Measurements from ENCODE around the gene FNBP1. TPM values are rescaled to one million over a fixed set of nuclear protein-coding genes. Genes with fewer than 3 reads are reported as not detected.

Gene FNBP1
- total and polyA plus RNA-seq, 2 experiments from 2014 or later, result 19.5 to 21.0 TPM

- DNase-seq (ENCODE audit: low spot score), result no peak
- WGBS (ENCODE audit: low lambda C conversion rate, missing lambda C conversion rate), result 72% methylated on average over 9 of the region's 9 CpGs
- H3K4me2 ChIP-seq, result peak overlapping the region; percentile 50
- H3K79me2 ChIP-seq, result peaks cover 79% of the 10 kb centered on the region
- H3K4me1 ChIP-seq (ENCODE audit: insufficient read depth), result peaks cover 18% of the 10 kb centered on the region
- no peaks in the 10 kb centered on the region for H3K9me2 ChIP-seq (replicated peaks; ENCODE audit: insufficient read depth)
- no peaks in the 10 kb centered on the region for H3K9me3 ChIP-seq (ENCODE audit: low read depth)
- H4K20me1 ChIP-seq (ENCODE audit: insufficient read depth, poor library complexity, severe bottlenecking), result peaks cover 27% of the 10 kb centered on the region
- no peaks in the 10 kb centered on the region for H3K36me3 ChIP-seq (replicated peaks; ENCODE audit: insufficient read depth, low read depth)
- no peak for TF ChIP-seq CTCF (IDR thresholded peaks at IDR 0.05; ENCODE audit: poor library complexity)
- no peak for TF ChIP-seq EZH2phosphoT487 (IDR thresholded peaks at IDR 0.05; ENCODE audit: low read depth, severe bottlenecking, unreplicated experiment)
- TF ChIP-seq EZH2 (IDR thresholded peaks at IDR 0.05; ENCODE audit: borderline replicate concordance), result no peak
- H2AFZ ChIP-seq, result no peak overlapping the region
- H3K27ac ChIP-seq, result peak overlapping the region; percentile 84
- H3K4me3 ChIP-seq, result no peak overlapping the region
- no peaks in the 10 kb centered on the region for H3K27me3 ChIP-seq
These were observed 29.7 kb upstream of the FNBP1 start for GRCh38 chr9:130072515-130073235.

DNA sequence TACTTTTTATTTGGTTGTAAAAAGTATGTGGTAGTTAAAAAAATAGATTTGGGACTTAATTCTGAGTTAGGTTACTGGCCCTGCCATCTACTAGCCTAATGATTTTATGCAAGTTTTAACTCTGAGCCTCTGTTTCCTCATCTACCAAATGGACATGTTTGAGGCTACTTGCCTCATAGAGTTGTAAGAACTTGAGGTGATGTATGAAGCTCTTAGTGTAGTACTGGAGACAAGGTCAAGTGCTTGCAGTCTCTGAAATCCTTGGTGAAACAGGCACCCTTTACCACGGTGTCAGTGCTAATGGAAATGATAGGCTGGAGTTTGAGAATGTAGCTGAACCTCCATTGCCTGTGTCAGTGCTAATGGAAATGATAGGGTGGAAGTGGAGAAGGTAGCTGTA, 26.1 kb upstream of the FNBP1 start:
- DNase-seq (ENCODE audit: low spot score), result no peak
- Histone ChIP-seq H2AFZ (no peak overlapping the region), H3K36me3 (replicated peaks; ENCODE audit: insufficient read depth, low read depth) (no peaks in the 10 kb centered on the region), H3K4me2 (no peak overlapping the region), H3K27ac (no peak overlapping the region), H3K27me3 (no peaks in the 10 kb centered on the region), H4K20me1 (ENCODE audit: insufficient read depth, poor library complexity, severe bottlenecking) (peaks cover 32% of the 10 kb centered on the region), H3K9me3 (ENCODE audit: low read depth) (no peaks in the 10 kb centered on the region), H3K4me1 (ENCODE audit: insufficient read depth) (peaks cover 18% of the 10 kb centered on the region), H3K4me3 (no peak overlapping the region), H3K9me2 (replicated peaks; ENCODE audit: insufficient read depth) (no peaks in the 10 kb centered on the region), H3K79me2 (peaks cover 88% of the 10 kb centered on the region)
- 84% methylated on average over 1 of the region's 1 CpG for WGBS (ENCODE audit: low lambda C conversion rate, missing lambda C conversion rate)
- no peak for TF ChIP-seq CTCF (IDR thresholded peaks at IDR 0.05; ENCODE audit: poor library complexity)
- no peak for TF ChIP-seq EZH2phosphoT487 (IDR thresholded peaks at IDR 0.05; ENCODE audit: low read depth, severe bottlenecking, unreplicated experiment)
- TF ChIP-seq EZH2 (IDR thresholded peaks at IDR 0.05; ENCODE audit: borderline replicate concordance), result no peak

DNA sequence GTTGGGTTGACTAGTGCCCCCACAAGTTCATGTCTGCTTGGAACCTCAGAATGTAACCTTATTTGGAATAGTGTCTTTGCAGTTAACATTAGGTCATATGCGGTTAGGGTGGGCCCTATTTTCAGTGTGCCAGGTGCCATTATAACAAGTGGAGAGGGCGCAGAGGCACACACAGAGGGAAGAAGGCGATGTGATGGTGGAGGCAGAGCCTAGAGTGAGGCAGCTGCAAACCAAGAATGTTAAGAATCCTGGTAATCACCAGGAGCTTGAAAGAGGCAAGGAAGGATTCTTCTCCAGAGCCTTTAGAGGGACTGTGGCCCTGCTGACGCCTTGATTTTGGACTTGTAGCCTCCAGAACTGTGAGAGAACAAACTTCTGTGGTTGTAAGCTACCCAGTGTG, 21.6 kb upstream of the FNBP1 start:
- no peak overlapping the region for H3K27ac ChIP-seq
- no peaks in the 10 kb centered on the region for H3K9me3 ChIP-seq (ENCODE audit: low read depth)
- no peaks in the 10 kb centered on the region for H3K36me3 ChIP-seq (replicated peaks; ENCODE audit: insufficient read depth, low read depth)
- no peak overlapping the region for H3K4me3 ChIP-seq
- H3K79me2 ChIP-seq, result peaks cover 93% of the 10 kb centered on the region
- H3K9me2 ChIP-seq (replicated peaks; ENCODE audit: insufficient read depth), result no peaks in the 10 kb centered on the region
- H4K20me1 ChIP-seq (ENCODE audit: insufficient read depth, poor library complexity, severe bottlenecking), result peaks cover 29% of the 10 kb centered on the region
- no peaks in the 10 kb centered on the region for H3K4me1 ChIP-seq (ENCODE audit: insufficient read depth)
- no peak overlapping the region for H2AFZ ChIP-seq
- TF ChIP-seq EZH2phosphoT487 (IDR thresholded peaks at IDR 0.05; ENCODE audit: low read depth, severe bottlenecking, unreplicated experiment), result no peak
- TF ChIP-seq EZH2 (IDR thresholded peaks at IDR 0.05; ENCODE audit: borderline replicate concordance), result no peak
- TF ChIP-seq CTCF (IDR thresholded peaks at IDR 0.05; ENCODE audit: poor library complexity), result no peak
- 85% methylated on average over 4 of the region's 4 CpGs for WGBS (ENCODE audit: low lambda C conversion rate, missing lambda C conversion rate)
- no peak overlapping the region for H3K4me2 ChIP-seq
- H3K27me3 ChIP-seq, result no peaks in the 10 kb centered on the region
- no peak for DNase-seq (ENCODE audit: low spot score)

All from hepatocyte (in vitro differentiated cells).